ENCODE results near the gene SLC35E4. TPM values are rescaled to one million over a fixed set of nuclear protein-coding genes. Genes with fewer than 3 reads are reported as not detected.

The SLC35E4 gene
- total RNA-seq, 1 donor from 2014 or later, result 3.2 TPM

GRCh38 chr22:30687358-30687757 is 51.8 kb downstream of the SLC35E4 start:
- Histone ChIP-seq H3K9ac (ENCODE audit: low read length) (no peak overlapping the region), H4K20me1 (ENCODE audit: insufficient read depth, low read length) (no peaks in the 10 kb centered on the region), H3K4me2 (ENCODE audit: low read length) (no peak overlapping the region), H3K9me3 (ENCODE audit: insufficient read depth, low read depth, low read length) (no peaks in the 10 kb centered on the region), H3K4me3 (ENCODE audit: insufficient read depth, low read depth, low read length) (no peak overlapping the region), H2AFZ (ENCODE audit: low read depth, low read length) (no peak overlapping the region), H3K36me3 (ENCODE audit: insufficient read depth, low read length) (no peaks in the 10 kb centered on the region), H3K27ac (ENCODE audit: low read depth, low read length) (no peak overlapping the region), H3K27me3 (ENCODE audit: insufficient read depth, low read length) (no peaks in the 10 kb centered on the region), H3K4me1 (ENCODE audit: insufficient read depth, low read length) (no peaks in the 10 kb centered on the region), H3K79me2 (ENCODE audit: insufficient read depth, low read length) (no peaks in the 10 kb centered on the region)
- no peak overlapping the region for H3K27ac Mint-ChIP-seq (ENCODE audit: unreplicated experiment)
- TF ChIP-seq EZH2 (IDR thresholded peaks at IDR 0.05; ENCODE audit: insufficient read depth, low read length), result no peak
- TF ChIP-seq, protein P1, sequence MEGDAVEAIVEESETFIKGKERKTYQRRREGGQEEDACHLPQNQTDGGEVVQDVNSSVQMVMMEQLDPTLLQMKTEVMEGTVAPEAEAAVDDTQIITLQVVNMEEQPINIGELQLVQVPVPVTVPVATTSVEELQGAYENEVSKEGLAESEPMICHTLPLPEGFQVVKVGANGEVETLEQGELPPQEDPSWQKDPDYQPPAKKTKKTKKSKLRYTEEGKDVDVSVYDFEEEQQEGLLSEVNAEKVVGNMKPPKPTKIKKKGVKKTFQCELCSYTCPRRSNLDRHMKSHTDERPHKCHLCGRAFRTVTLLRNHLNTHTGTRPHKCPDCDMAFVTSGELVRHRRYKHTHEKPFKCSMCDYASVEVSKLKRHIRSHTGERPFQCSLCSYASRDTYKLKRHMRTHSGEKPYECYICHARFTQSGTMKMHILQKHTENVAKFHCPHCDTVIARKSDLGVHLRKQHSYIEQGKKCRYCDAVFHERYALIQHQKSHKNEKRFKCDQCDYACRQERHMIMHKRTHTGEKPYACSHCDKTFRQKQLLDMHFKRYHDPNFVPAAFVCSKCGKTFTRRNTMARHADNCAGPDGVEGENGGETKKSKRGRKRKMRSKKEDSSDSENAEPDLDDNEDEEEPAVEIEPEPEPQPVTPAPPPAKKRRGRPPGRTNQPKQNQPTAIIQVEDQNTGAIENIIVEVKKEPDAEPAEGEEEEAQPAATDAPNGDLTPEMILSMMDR (IDR thresholded peaks at IDR 0.05; ENCODE audit: insufficient read depth, low read depth, low read length), result no peak
- H3K9me3 Mint-ChIP-seq (ENCODE audit: unreplicated experiment), result no peaks in the 10 kb centered on the region
- H3K36me3 Mint-ChIP-seq (ENCODE audit: low read depth, unreplicated experiment), result no peaks in the 10 kb centered on the region
- H3K27me3 Mint-ChIP-seq (ENCODE audit: low read depth, unreplicated experiment), result peaks cover 17% of the 10 kb centered on the region
- no peak overlapping the region for H3K4me3 Mint-ChIP-seq (ENCODE audit: unreplicated experiment)
- FAIRE-seq (no peak), DNase-seq (ENCODE audit: low read depth) (no peak)
- no peaks in the 10 kb centered on the region for H3K4me1 Mint-ChIP-seq (ENCODE audit: low read depth, unreplicated experiment)

GRCh38 chr22:30689622-30690021 is 54.0 kb downstream of the SLC35E4 start:
- Histone ChIP-seq H3K4me2 (ENCODE audit: low read length) (no peak overlapping the region), H3K36me3 (ENCODE audit: insufficient read depth, low read length) (no peaks in the 10 kb centered on the region), H3K9me3 (ENCODE audit: insufficient read depth, low read depth, low read length) (no peaks in the 10 kb centered on the region), H2AFZ (ENCODE audit: low read depth, low read length) (no peak overlapping the region), H3K27ac (ENCODE audit: low read depth, low read length) (no peak overlapping the region), H4K20me1 (ENCODE audit: insufficient read depth, low read length) (no peaks in the 10 kb centered on the region), H3K27me3 (ENCODE audit: insufficient read depth, low read length) (no peaks in the 10 kb centered on the region), H3K4me3 (ENCODE audit: insufficient read depth, low read depth, low read length) (no peak overlapping the region), H3K79me2 (ENCODE audit: insufficient read depth, low read length) (no peaks in the 10 kb centered on the region), H3K9ac (ENCODE audit: low read length) (no peak overlapping the region), H3K4me1 (ENCODE audit: insufficient read depth, low read length) (no peaks in the 10 kb centered on the region)
- Mint-ChIP-seq H3K4me3 (ENCODE audit: unreplicated experiment) (no peak overlapping the region), H3K4me1 (ENCODE audit: low read depth, unreplicated experiment) (no peaks in the 10 kb centered on the region), H3K9me3 (ENCODE audit: unreplicated experiment) (no peaks in the 10 kb centered on the region), H3K27me3 (ENCODE audit: low read depth, unreplicated experiment) (peaks cover 18% of the 10 kb centered on the region), H3K27ac (ENCODE audit: unreplicated experiment) (no peak overlapping the region), H3K36me3 (ENCODE audit: low read depth, unreplicated experiment) (no peaks in the 10 kb centered on the region)
- DNase-seq (ENCODE audit: low read depth) (no peak), FAIRE-seq (no peak)
- no peak for TF ChIP-seq EZH2 (IDR thresholded peaks at IDR 0.05; ENCODE audit: insufficient read depth, low read length)
- TF ChIP-seq, protein P1 (IDR thresholded peaks at IDR 0.05; ENCODE audit: insufficient read depth, low read depth, low read length), result no peak

- no peak for FAIRE-seq
- no peak for DNase-seq (ENCODE audit: low read depth)
- H3K79me2 ChIP-seq (ENCODE audit: insufficient read depth, low read length), result no peaks in the 10 kb centered on the region
- H3K4me1 Mint-ChIP-seq (ENCODE audit: low read depth, unreplicated experiment), result no peaks in the 10 kb centered on the region
- H4K20me1 ChIP-seq (ENCODE audit: insufficient read depth, low read length), result no peaks in the 10 kb centered on the region
- H3K27me3 Mint-ChIP-seq (ENCODE audit: low read depth, unreplicated experiment), result peaks cover 23% of the 10 kb centered on the region
- no peaks in the 10 kb centered on the region for H3K27me3 ChIP-seq (ENCODE audit: insufficient read depth, low read length)
- H3K4me1 ChIP-seq (ENCODE audit: insufficient read depth, low read length), result peaks cover 6% of the 10 kb centered on the region
- H3K27ac Mint-ChIP-seq (ENCODE audit: unreplicated experiment), result no peak overlapping the region
- no peak overlapping the region for H3K4me3 ChIP-seq (ENCODE audit: insufficient read depth, low read depth, low read length)
- no peak overlapping the region for H3K27ac ChIP-seq (ENCODE audit: low read depth, low read length)
- H3K4me2 ChIP-seq (ENCODE audit: low read length), result no peak overlapping the region
- H3K4me3 Mint-ChIP-seq (ENCODE audit: unreplicated experiment), result no peak overlapping the region
- no peak overlapping the region for H2AFZ ChIP-seq (ENCODE audit: low read depth, low read length)
- no peak for TF ChIP-seq EZH2 (IDR thresholded peaks at IDR 0.05; ENCODE audit: insufficient read depth, low read length)
- TF ChIP-seq, protein P1 (IDR thresholded peaks at IDR 0.05; ENCODE audit: insufficient read depth, low read depth, low read length), result no peak
- H3K36me3 ChIP-seq (ENCODE audit: insufficient read depth, low read length), result no peaks in the 10 kb centered on the region
- no peaks in the 10 kb centered on the region for H3K36me3 Mint-ChIP-seq (ENCODE audit: low read depth, unreplicated experiment)
- H3K9me3 Mint-ChIP-seq (ENCODE audit: unreplicated experiment), result no peaks in the 10 kb centered on the region
- no peak overlapping the region for H3K9ac ChIP-seq (ENCODE audit: low read length)
- no peaks in the 10 kb centered on the region for H3K9me3 ChIP-seq (ENCODE audit: insufficient read depth, low read depth, low read length)
Observed at GRCh38 chr22:30691204-30691603, 55.6 kb downstream of the SLC35E4 start.

Data from astrocyte (in vitro differentiated cells and primary cell).